ENCODE data around the gene IRAK1.

Gene IRAK1

GRCh38 chrX:153993978-153994377, 25.7 kb downstream of the IRAK1 start:
- no peaks in the 10 kb centered on the region for H3K4me1 ChIP-seq (ENCODE audit: control insufficient read depth, insufficient read depth, low read length, unreplicated experiment)
- no peaks in the 10 kb centered on the region for H3K27me3 ChIP-seq (ENCODE audit: insufficient read depth, low read length)
- H3K4me3 ChIP-seq (ENCODE audit: low read depth, low read length) = no peak overlapping the region
- H3K27ac ChIP-seq (ENCODE audit: low read depth, low read length) = no peak overlapping the region
- H3K36me3 ChIP-seq (ENCODE audit: insufficient read depth, low read length) = no peaks in the 10 kb centered on the region
- H2AFZ ChIP-seq (ENCODE audit: low read length, unreplicated experiment) = no peak overlapping the region
- no peaks in the 10 kb centered on the region for H3K79me2 ChIP-seq (ENCODE audit: control insufficient read depth, insufficient read depth, low read length, unreplicated experiment)

- H3K27me3 ChIP-seq (ENCODE audit: insufficient read depth, low read length) = no peaks in the 10 kb centered on the region
- H3K4me3 ChIP-seq (ENCODE audit: low read depth, low read length) = no peak overlapping the region
- H3K4me1 ChIP-seq (ENCODE audit: control insufficient read depth, insufficient read depth, low read length, unreplicated experiment) = no peaks in the 10 kb centered on the region
Measured at GRCh38 chrX:153993079-153993478, 26.6 kb downstream of the IRAK1 start.

GRCh38 chrX:153992180-153992579, 27.5 kb downstream of the IRAK1 start:
- H3K27ac ChIP-seq (ENCODE audit: low read depth, low read length) = no peak overlapping the region
- H3K4me1 ChIP-seq (ENCODE audit: control insufficient read depth, insufficient read depth, low read length, unreplicated experiment) = no peaks in the 10 kb centered on the region
- no peak overlapping the region for H2AFZ ChIP-seq (ENCODE audit: low read length, unreplicated experiment)
- H3K27me3 ChIP-seq (ENCODE audit: insufficient read depth, low read length) = no peaks in the 10 kb centered on the region
- no peaks in the 10 kb centered on the region for H3K79me2 ChIP-seq (ENCODE audit: control insufficient read depth, insufficient read depth, low read length, unreplicated experiment)
- H3K36me3 ChIP-seq (ENCODE audit: insufficient read depth, low read length) = no peaks in the 10 kb centered on the region
- H3K4me3 ChIP-seq (ENCODE audit: low read depth, low read length) = no peak overlapping the region

More at GRCh38 chrX:153993079-153993478, 26.6 kb downstream of the IRAK1 start:
- H3K27ac ChIP-seq (ENCODE audit: low read depth, low read length) = no peak overlapping the region
- H3K36me3 ChIP-seq (ENCODE audit: insufficient read depth, low read length) = no peaks in the 10 kb centered on the region
- H3K79me2 ChIP-seq (ENCODE audit: control insufficient read depth, insufficient read depth, low read length, unreplicated experiment) = no peaks in the 10 kb centered on the region
- H2AFZ ChIP-seq (ENCODE audit: low read length, unreplicated experiment) = no peak overlapping the region

GRCh38 chrX:153991013-153991580, 28.6 kb downstream of the IRAK1 start:
- H3K27me3 ChIP-seq (ENCODE audit: insufficient read depth, low read length) = no peaks in the 10 kb centered on the region
- H3K79me2 ChIP-seq (ENCODE audit: control insufficient read depth, insufficient read depth, low read length, unreplicated experiment) = no peaks in the 10 kb centered on the region
- H3K27ac ChIP-seq (ENCODE audit: low read depth, low read length) = no peak overlapping the region
- H2AFZ ChIP-seq (ENCODE audit: low read length, unreplicated experiment) = no peak overlapping the region
- no peaks in the 10 kb centered on the region for H3K4me1 ChIP-seq (ENCODE audit: control insufficient read depth, insufficient read depth, low read length, unreplicated experiment)
- no peaks in the 10 kb centered on the region for H3K36me3 ChIP-seq (ENCODE audit: insufficient read depth, low read length)
- H3K4me3 ChIP-seq (ENCODE audit: low read depth, low read length) = no peak overlapping the region

GRCh38 chrX:153989973-153990655, 29.6 kb downstream of the IRAK1 start:
- no peak overlapping the region for H3K27ac ChIP-seq (ENCODE audit: low read depth, low read length)
- no peaks in the 10 kb centered on the region for H3K36me3 ChIP-seq (ENCODE audit: insufficient read depth, low read length)
- H3K4me3 ChIP-seq (ENCODE audit: low read depth, low read length) = no peak overlapping the region
- no peak overlapping the region for H2AFZ ChIP-seq (ENCODE audit: low read length, unreplicated experiment)
- no peaks in the 10 kb centered on the region for H3K79me2 ChIP-seq (ENCODE audit: control insufficient read depth, insufficient read depth, low read length, unreplicated experiment)
- no peaks in the 10 kb centered on the region for H3K27me3 ChIP-seq (ENCODE audit: insufficient read depth, low read length)
- no peaks in the 10 kb centered on the region for H3K4me1 ChIP-seq (ENCODE audit: control insufficient read depth, insufficient read depth, low read length, unreplicated experiment)

GRCh38 chrX:153988493-153988892, 31.2 kb downstream of the IRAK1 start:
- H3K36me3 ChIP-seq (ENCODE audit: insufficient read depth, low read length) = no peaks in the 10 kb centered on the region
- H2AFZ ChIP-seq (ENCODE audit: low read length, unreplicated experiment) = no peak overlapping the region
- H3K79me2 ChIP-seq (ENCODE audit: control insufficient read depth, insufficient read depth, low read length, unreplicated experiment) = no peaks in the 10 kb centered on the region
- H3K27ac ChIP-seq (ENCODE audit: low read depth, low read length) = no peak overlapping the region
- H3K4me1 ChIP-seq (ENCODE audit: control insufficient read depth, insufficient read depth, low read length, unreplicated experiment) = no peaks in the 10 kb centered on the region
- H3K27me3 ChIP-seq (ENCODE audit: insufficient read depth, low read length) = no peaks in the 10 kb centered on the region
- no peak overlapping the region for H3K4me3 ChIP-seq (ENCODE audit: low read depth, low read length)

- no peak overlapping the region for H3K27ac ChIP-seq (ENCODE audit: low read depth, low read length)
- H3K4me1 ChIP-seq (ENCODE audit: control insufficient read depth, insufficient read depth, low read length, unreplicated experiment) = no peaks in the 10 kb centered on the region
Measured at GRCh38 chrX:153984351-153985178, 35.1 kb downstream of the IRAK1 start.

GRCh38 chrX:153983321-153983801, 36.3 kb downstream of the IRAK1 start:
- Histone ChIP-seq H2AFZ (ENCODE audit: low read length, unreplicated experiment) (no peak overlapping the region), H3K79me2 (ENCODE audit: control insufficient read depth, insufficient read depth, low read length, unreplicated experiment) (no peaks in the 10 kb centered on the region), H3K27me3 (ENCODE audit: insufficient read depth, low read length) (no peaks in the 10 kb centered on the region), H3K27ac (ENCODE audit: low read depth, low read length) (no peak overlapping the region), H3K4me3 (ENCODE audit: low read depth, low read length) (no peak overlapping the region), H3K36me3 (ENCODE audit: insufficient read depth, low read length) (no peaks in the 10 kb centered on the region), H3K4me1 (ENCODE audit: control insufficient read depth, insufficient read depth, low read length, unreplicated experiment) (no peaks in the 10 kb centered on the region)

More at GRCh38 chrX:153984351-153985178, 35.1 kb downstream of the IRAK1 start:
- Histone ChIP-seq H3K36me3 (ENCODE audit: insufficient read depth, low read length) (no peaks in the 10 kb centered on the region), H3K27me3 (ENCODE audit: insufficient read depth, low read length) (no peaks in the 10 kb centered on the region), H2AFZ (ENCODE audit: low read length, unreplicated experiment) (no peak overlapping the region), H3K4me3 (ENCODE audit: low read depth, low read length) (no peak overlapping the region), H3K79me2 (ENCODE audit: control insufficient read depth, insufficient read depth, low read length, unreplicated experiment) (no peaks in the 10 kb centered on the region)

GRCh38 chrX:153981771-153982533, 37.8 kb downstream of the IRAK1 start:
- H3K27ac ChIP-seq (ENCODE audit: low read depth, low read length) = no peak overlapping the region

GRCh38 chrX:153981231-153981630, 38.5 kb downstream of the IRAK1 start:
- no peak overlapping the region for H2AFZ ChIP-seq (ENCODE audit: low read length, unreplicated experiment)
- H3K36me3 ChIP-seq (ENCODE audit: insufficient read depth, low read length) = no peaks in the 10 kb centered on the region
- H3K27ac ChIP-seq (ENCODE audit: low read depth, low read length) = no peak overlapping the region
- no peaks in the 10 kb centered on the region for H3K4me1 ChIP-seq (ENCODE audit: control insufficient read depth, insufficient read depth, low read length, unreplicated experiment)
- no peaks in the 10 kb centered on the region for H3K79me2 ChIP-seq (ENCODE audit: control insufficient read depth, insufficient read depth, low read length, unreplicated experiment)
- H3K27me3 ChIP-seq (ENCODE audit: insufficient read depth, low read length) = no peaks in the 10 kb centered on the region
- H3K4me3 ChIP-seq (ENCODE audit: low read depth, low read length) = no peak overlapping the region

More at GRCh38 chrX:153981771-153982533, 37.8 kb downstream of the IRAK1 start:
- Histone ChIP-seq H3K4me3 (ENCODE audit: low read depth, low read length) (no peak overlapping the region), H3K79me2 (ENCODE audit: control insufficient read depth, insufficient read depth, low read length, unreplicated experiment) (no peaks in the 10 kb centered on the region), H3K4me1 (ENCODE audit: control insufficient read depth, insufficient read depth, low read length, unreplicated experiment) (no peaks in the 10 kb centered on the region), H3K27me3 (ENCODE audit: insufficient read depth, low read length) (no peaks in the 10 kb centered on the region), H2AFZ (ENCODE audit: low read length, unreplicated experiment) (no peak overlapping the region), H3K36me3 (ENCODE audit: insufficient read depth, low read length) (no peaks in the 10 kb centered on the region)
